Measurements from ENCODE around the gene TBX19. TPM values are rescaled to one million over a fixed set of nuclear protein-coding genes. Genes with fewer than 3 reads are reported as not detected.

TBX19 gene
- polyA plus RNA-seq, 4 donors = 0.67 to 1.9 (median 1.0) TPM

- H3K9me3 ChIP-seq (ENCODE audit: control insufficient read depth in 2 of 2, insufficient read depth in 1 of 2, low read depth in 1 of 2, low read length in 1 of 2) = no peaks in the 10 kb centered on the region
- H3K27ac ChIP-seq (ENCODE audit: low read depth in 1 of 3, low read length in 2 of 3) = peak overlapping the region in 1 of 3 donors; percentile 78
- H3K36me3 ChIP-seq (ENCODE audit: control insufficient read depth in 3 of 3, insufficient read depth in 2 of 3, low read depth in 1 of 3, low read length in 3 of 3) = no peaks in the 10 kb centered on the region
- 32 to 49% (median 41%) methylated on average over 3 of the region's 3 CpGs for WGBS, 3 donors
- no peaks in the 10 kb centered on the region for H3K27me3 ChIP-seq (ENCODE audit: control insufficient read depth in 3 of 3, insufficient read depth in 3 of 3, low read length in 3 of 3)
- H3K4me1 ChIP-seq (ENCODE audit: control insufficient read depth in 3 of 3, insufficient read depth in 2 of 3, low read depth in 1 of 3, low read length in 2 of 3) = peaks cover 0 to 16% (median 0%) of the 10 kb centered on the region in 3 donors
- DNase-seq (peak; percentile 53 to 94), FAIRE-seq (no peak)
- no peak overlapping the region for H3K4me3 ChIP-seq (ENCODE audit: low read depth in 1 of 3, low read length in 3 of 3)
Observed at GRCh38 chr1:168301664-168302320, 21.1 kb downstream of the TBX19 start.

- Histone ChIP-seq H3K9me3 (ENCODE audit: control insufficient read depth in 2 of 2, insufficient read depth in 1 of 2, low read depth in 1 of 2, low read length in 1 of 2) (no peaks in the 10 kb centered on the region), H3K36me3 (ENCODE audit: control insufficient read depth in 3 of 3, insufficient read depth in 2 of 3, low read depth in 1 of 3, low read length in 3 of 3) (peaks cover 0 to 2% (median 0%) of the 10 kb centered on the region in 3 donors), H3K4me3 (ENCODE audit: low read depth in 1 of 3, low read length in 3 of 3) (no peak overlapping the region), H3K27ac (ENCODE audit: low read depth in 1 of 3, low read length in 2 of 3) (no peak overlapping the region), H3K4me1 (ENCODE audit: control insufficient read depth in 3 of 3, insufficient read depth in 2 of 3, low read depth in 1 of 3, low read length in 2 of 3) (peaks cover 0 to 16% (median 0%) of the 10 kb centered on the region in 3 donors), H3K27me3 (ENCODE audit: control insufficient read depth in 3 of 3, insufficient read depth in 3 of 3, low read length in 3 of 3) (no peaks in the 10 kb centered on the region)
- no peak for FAIRE-seq
- 84 to 91% (median 88%) methylated on average over 7 of the region's 7 CpGs for WGBS, 3 donors
- no peak for DNase-seq
Observed at GRCh38 chr1:168303716-168304540, 23.3 kb downstream of the TBX19 start.

- DNase-seq (no peak), FAIRE-seq (no peak)
- Histone ChIP-seq H3K27ac (ENCODE audit: low read depth in 1 of 3, low read length in 2 of 3) (no peak overlapping the region), H3K9me3 (ENCODE audit: control insufficient read depth in 2 of 2, insufficient read depth in 1 of 2, low read depth in 1 of 2, low read length in 1 of 2) (no peaks in the 10 kb centered on the region), H3K36me3 (ENCODE audit: control insufficient read depth in 3 of 3, insufficient read depth in 2 of 3, low read depth in 1 of 3, low read length in 3 of 3) (peaks cover 0 to 3% (median 2%) of the 10 kb centered on the region in 3 donors), H3K4me3 (ENCODE audit: low read depth in 1 of 3, low read length in 3 of 3) (no peak overlapping the region), H3K4me1 (ENCODE audit: control insufficient read depth in 3 of 3, insufficient read depth in 2 of 3, low read depth in 1 of 3, low read length in 2 of 3) (peaks cover 0 to 16% (median 0%) of the 10 kb centered on the region in 3 donors), H3K27me3 (ENCODE audit: control insufficient read depth in 3 of 3, insufficient read depth in 3 of 3, low read length in 3 of 3) (no peaks in the 10 kb centered on the region)
- WGBS, 3 donors = 94 to 98% (median 94%) methylated on average over 5 of the region's 5 CpGs
Observed at GRCh38 chr1:168304865-168305264, 24.2 kb downstream of the TBX19 start.

- Histone ChIP-seq H3K27ac (ENCODE audit: low read depth in 1 of 3, low read length in 2 of 3) (no peak overlapping the region), H3K4me3 (ENCODE audit: low read depth in 1 of 3, low read length in 3 of 3) (no peak overlapping the region), H3K36me3 (ENCODE audit: control insufficient read depth in 3 of 3, insufficient read depth in 2 of 3, low read depth in 1 of 3, low read length in 3 of 3) (peaks cover 0 to 9% (median 3%) of the 10 kb centered on the region in 3 donors), H3K27me3 (ENCODE audit: control insufficient read depth in 3 of 3, insufficient read depth in 3 of 3, low read length in 3 of 3) (no peaks in the 10 kb centered on the region), H3K9me3 (ENCODE audit: control insufficient read depth in 2 of 2, insufficient read depth in 1 of 2, low read depth in 1 of 2, low read length in 1 of 2) (no peaks in the 10 kb centered on the region), H3K4me1 (ENCODE audit: control insufficient read depth in 3 of 3, insufficient read depth in 2 of 3, low read depth in 1 of 3, low read length in 2 of 3) (no peaks in the 10 kb centered on the region)
- no peak for FAIRE-seq
- no peak for DNase-seq
- 91 to 93% (median 91%) methylated on average over 12 of the region's 12 CpGs for WGBS, 3 donors
Observed at GRCh38 chr1:168312718-168313604, 32.3 kb downstream of the TBX19 start.

- no peak for FAIRE-seq
- 88 to 100% (median 90%) methylated on average over 1 of the region's 1 CpG for WGBS, 3 donors
Observed at GRCh38 chr1:168316142-168316541, 35.5 kb downstream of the TBX19 start.

GRCh38 chr1:168317309-168317708, 36.6 kb downstream of the TBX19 start:
- Histone ChIP-seq H3K27ac (ENCODE audit: low read depth in 1 of 3, low read length in 2 of 3) (no peak overlapping the region), H3K4me1 (ENCODE audit: control insufficient read depth in 3 of 3, insufficient read depth in 2 of 3, low read depth in 1 of 3, low read length in 2 of 3) (peaks cover 0 to 9% (median 0%) of the 10 kb centered on the region in 3 donors), H3K9me3 (ENCODE audit: control insufficient read depth in 2 of 2, insufficient read depth in 1 of 2, low read depth in 1 of 2, low read length in 1 of 2) (no peaks in the 10 kb centered on the region), H3K27me3 (ENCODE audit: control insufficient read depth in 3 of 3, insufficient read depth in 3 of 3, low read length in 3 of 3) (no peaks in the 10 kb centered on the region), H3K36me3 (ENCODE audit: control insufficient read depth in 3 of 3, insufficient read depth in 2 of 3, low read depth in 1 of 3, low read length in 3 of 3) (peaks cover 0 to 6% (median 0%) of the 10 kb centered on the region in 3 donors), H3K4me3 (ENCODE audit: low read depth in 1 of 3, low read length in 3 of 3) (no peak overlapping the region)
- FAIRE-seq = no peak
- no peak for DNase-seq
- WGBS, 3 donors = 91 to 96% (median 93%) methylated on average over 4 of the region's 4 CpGs

More at GRCh38 chr1:168316142-168316541, 35.5 kb downstream of the TBX19 start:
- peaks cover 0 to 6% (median 0%) of the 10 kb centered on the region in 3 donors for H3K36me3 ChIP-seq (ENCODE audit: control insufficient read depth in 3 of 3, insufficient read depth in 2 of 3, low read depth in 1 of 3, low read length in 3 of 3)
- DNase-seq = no peak
- no peak overlapping the region for H3K27ac ChIP-seq (ENCODE audit: low read depth in 1 of 3, low read length in 2 of 3)
- H3K4me1 ChIP-seq (ENCODE audit: control insufficient read depth in 3 of 3, insufficient read depth in 2 of 3, low read depth in 1 of 3, low read length in 2 of 3) = peaks cover 0 to 9% (median 0%) of the 10 kb centered on the region in 3 donors
- no peaks in the 10 kb centered on the region for H3K9me3 ChIP-seq (ENCODE audit: control insufficient read depth in 2 of 2, insufficient read depth in 1 of 2, low read depth in 1 of 2, low read length in 1 of 2)
- no peak overlapping the region for H3K4me3 ChIP-seq (ENCODE audit: low read depth in 1 of 3, low read length in 3 of 3)
- no peaks in the 10 kb centered on the region for H3K27me3 ChIP-seq (ENCODE audit: control insufficient read depth in 3 of 3, insufficient read depth in 3 of 3, low read length in 3 of 3)

GRCh38 chr1:168319691-168320090, 39.0 kb downstream of the TBX19 start:
- no peak for FAIRE-seq
- DNase-seq = no peak
- Histone ChIP-seq H3K4me3 (ENCODE audit: low read depth in 1 of 3, low read length in 3 of 3) (no peak overlapping the region), H3K9me3 (ENCODE audit: control insufficient read depth in 2 of 2, insufficient read depth in 1 of 2, low read depth in 1 of 2, low read length in 1 of 2) (no peaks in the 10 kb centered on the region), H3K27ac (ENCODE audit: low read depth in 1 of 3, low read length in 2 of 3) (no peak overlapping the region), H3K36me3 (ENCODE audit: control insufficient read depth in 3 of 3, insufficient read depth in 2 of 3, low read depth in 1 of 3, low read length in 3 of 3) (peaks cover 0 to 2% (median 0%) of the 10 kb centered on the region in 3 donors), H3K27me3 (ENCODE audit: control insufficient read depth in 3 of 3, insufficient read depth in 3 of 3, low read length in 3 of 3) (no peaks in the 10 kb centered on the region), H3K4me1 (ENCODE audit: control insufficient read depth in 3 of 3, insufficient read depth in 2 of 3, low read depth in 1 of 3, low read length in 2 of 3) (peaks cover 0 to 9% (median 0%) of the 10 kb centered on the region in 3 donors)
- WGBS, 3 donors = 79 to 88% (median 83%) methylated on average over 8 of the region's 8 CpGs

GRCh38 chr1:168320149-168320548, 39.5 kb downstream of the TBX19 start:
- H3K27ac ChIP-seq (ENCODE audit: low read depth in 1 of 3, low read length in 2 of 3) = no peak overlapping the region
- H3K27me3 ChIP-seq (ENCODE audit: control insufficient read depth in 3 of 3, insufficient read depth in 3 of 3, low read length in 3 of 3) = no peaks in the 10 kb centered on the region
- FAIRE-seq (no peak), DNase-seq (peak; percentile 20 to 51)
- no peaks in the 10 kb centered on the region for H3K9me3 ChIP-seq (ENCODE audit: control insufficient read depth in 2 of 2, insufficient read depth in 1 of 2, low read depth in 1 of 2, low read length in 1 of 2)
- peaks cover 0 to 2% (median 0%) of the 10 kb centered on the region in 3 donors for H3K36me3 ChIP-seq (ENCODE audit: control insufficient read depth in 3 of 3, insufficient read depth in 2 of 3, low read depth in 1 of 3, low read length in 3 of 3)
- H3K4me1 ChIP-seq (ENCODE audit: control insufficient read depth in 3 of 3, insufficient read depth in 2 of 3, low read depth in 1 of 3, low read length in 2 of 3) = peaks cover 0 to 9% (median 0%) of the 10 kb centered on the region in 3 donors
- no peak overlapping the region for H3K4me3 ChIP-seq (ENCODE audit: low read depth in 1 of 3, low read length in 3 of 3)
- WGBS, 3 donors = 30 to 61% (median 38%) methylated on average over 1 of the region's 1 CpG

Data from small intestine (tissue), 7 donors.